Measurements from ENCODE around the gene SDR9C7.

DNA sequence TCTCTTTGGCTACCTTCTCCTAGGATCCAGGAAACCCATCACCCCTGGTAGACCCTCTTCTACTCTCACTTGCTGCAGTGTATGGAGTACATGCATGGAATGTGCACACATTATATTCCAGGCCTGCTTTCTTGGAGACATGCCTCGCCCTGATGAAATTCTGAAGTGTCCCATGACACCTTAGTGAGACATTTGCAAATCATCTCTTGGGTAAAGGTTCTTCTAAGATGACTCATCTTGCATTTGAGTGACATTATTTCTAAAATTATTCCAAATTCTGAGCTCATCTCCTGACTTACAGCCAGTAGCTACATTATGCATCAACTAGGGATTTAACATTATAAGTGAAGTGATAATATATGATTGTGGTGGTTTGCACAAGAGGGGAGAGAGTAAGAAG is 49.8 kb downstream of the SDR9C7 start:
- TF ChIP-seq, protein P1, sequence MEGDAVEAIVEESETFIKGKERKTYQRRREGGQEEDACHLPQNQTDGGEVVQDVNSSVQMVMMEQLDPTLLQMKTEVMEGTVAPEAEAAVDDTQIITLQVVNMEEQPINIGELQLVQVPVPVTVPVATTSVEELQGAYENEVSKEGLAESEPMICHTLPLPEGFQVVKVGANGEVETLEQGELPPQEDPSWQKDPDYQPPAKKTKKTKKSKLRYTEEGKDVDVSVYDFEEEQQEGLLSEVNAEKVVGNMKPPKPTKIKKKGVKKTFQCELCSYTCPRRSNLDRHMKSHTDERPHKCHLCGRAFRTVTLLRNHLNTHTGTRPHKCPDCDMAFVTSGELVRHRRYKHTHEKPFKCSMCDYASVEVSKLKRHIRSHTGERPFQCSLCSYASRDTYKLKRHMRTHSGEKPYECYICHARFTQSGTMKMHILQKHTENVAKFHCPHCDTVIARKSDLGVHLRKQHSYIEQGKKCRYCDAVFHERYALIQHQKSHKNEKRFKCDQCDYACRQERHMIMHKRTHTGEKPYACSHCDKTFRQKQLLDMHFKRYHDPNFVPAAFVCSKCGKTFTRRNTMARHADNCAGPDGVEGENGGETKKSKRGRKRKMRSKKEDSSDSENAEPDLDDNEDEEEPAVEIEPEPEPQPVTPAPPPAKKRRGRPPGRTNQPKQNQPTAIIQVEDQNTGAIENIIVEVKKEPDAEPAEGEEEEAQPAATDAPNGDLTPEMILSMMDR (IDR thresholded peaks at IDR 0.05; ENCODE audit: insufficient read depth, low read length, poor library complexity, severe bottlenecking): no peak
- TF ChIP-seq EZH2phosphoT487 (conservative IDR thresholded peaks at IDR 0.05; ENCODE audit: low read length): no peak

Measured in SU-DHL-6 (cell line).